HG02870 (cell line): ENCODE measurements around the gene RBM33.

ENCODE experiments used
- ATAC-seq: cut with Tn5 transposase; IDR thresholded peaks from one replicate; pipeline ENCODE4 v1.9.1; 2021; ENCODE audit warnings: mild to moderate bottlenecking, moderate library complexity; ENCODE audit not compliant: unreplicated experiment

Gene RBM33

DNA sequence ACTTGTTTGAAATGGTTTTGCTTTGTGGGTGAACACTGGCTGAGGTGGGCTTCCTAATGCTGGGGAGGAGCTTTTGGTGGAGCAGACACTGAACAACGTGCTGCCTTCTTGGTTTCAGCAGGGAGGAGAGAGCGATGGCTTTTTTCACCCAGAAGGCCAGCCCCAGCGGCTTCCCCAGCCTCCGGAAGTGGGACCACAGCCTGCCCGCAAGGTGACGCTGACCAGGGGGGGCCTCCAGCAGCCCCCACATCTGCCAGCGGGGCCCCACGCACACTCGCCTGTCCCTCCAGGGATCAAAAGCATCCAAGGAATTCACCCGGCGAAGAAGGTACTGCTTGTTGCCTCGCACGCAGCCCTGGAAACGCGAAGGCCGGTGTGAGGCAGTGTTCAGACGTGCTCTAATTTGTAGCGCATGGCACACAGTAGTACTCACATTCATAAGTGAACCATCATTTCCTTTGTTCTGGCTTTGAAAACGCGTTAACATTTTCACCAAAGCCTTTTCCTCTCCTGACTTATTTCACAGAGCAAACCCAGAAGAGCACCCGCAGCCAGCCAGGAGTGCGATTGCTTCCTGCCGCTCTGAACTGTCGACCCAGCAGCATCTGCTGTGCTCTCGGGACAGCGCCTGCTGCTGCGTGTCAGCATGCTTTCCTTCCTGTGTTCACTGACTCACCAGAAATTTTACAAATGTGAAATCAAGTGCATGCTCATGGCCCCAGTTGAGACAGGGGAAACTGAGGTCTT is 119.4 kb downstream of the RBM33 start:
- ATAC-seq: no peak

GRCh38 chr7:155764438-155764793 is 120.0 kb downstream of the RBM33 start:
- no peak for ATAC-seq

GRCh38 chr7:155765458-155765857 is 121.0 kb downstream of the RBM33 start:
- no peak for ATAC-seq

- ATAC-seq: no peak
These were observed 121.9 kb downstream of the RBM33 start for GRCh38 chr7:155766386-155766785.

GRCh38 chr7:155766966-155767916 is 122.8 kb downstream of the RBM33 start:
- ATAC-seq: no peak

DNA sequence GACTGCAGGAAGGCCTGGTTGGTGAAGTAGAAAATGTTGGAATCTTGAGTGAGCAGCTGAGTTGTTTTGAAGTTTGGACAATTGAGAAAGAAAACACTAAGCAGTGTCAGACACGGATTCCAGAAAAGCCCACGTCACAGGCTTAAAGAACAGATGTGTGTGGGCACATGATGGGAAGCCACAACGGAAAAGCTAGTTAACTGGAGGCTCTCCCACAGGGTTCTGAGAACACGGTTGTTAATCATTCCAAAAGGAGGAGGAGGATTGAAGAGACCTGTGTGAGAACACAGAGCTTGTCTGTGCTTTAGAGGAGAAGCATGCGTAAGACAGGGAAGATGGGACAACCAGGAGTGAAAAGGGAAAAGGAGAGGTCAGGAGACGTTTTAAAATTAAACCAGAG is 125.2 kb downstream of the RBM33 start:
- ATAC-seq: no peak

GRCh38 chr7:155770241-155770640 is 125.8 kb downstream of the RBM33 start:
- ATAC-seq: no peak

DNA sequence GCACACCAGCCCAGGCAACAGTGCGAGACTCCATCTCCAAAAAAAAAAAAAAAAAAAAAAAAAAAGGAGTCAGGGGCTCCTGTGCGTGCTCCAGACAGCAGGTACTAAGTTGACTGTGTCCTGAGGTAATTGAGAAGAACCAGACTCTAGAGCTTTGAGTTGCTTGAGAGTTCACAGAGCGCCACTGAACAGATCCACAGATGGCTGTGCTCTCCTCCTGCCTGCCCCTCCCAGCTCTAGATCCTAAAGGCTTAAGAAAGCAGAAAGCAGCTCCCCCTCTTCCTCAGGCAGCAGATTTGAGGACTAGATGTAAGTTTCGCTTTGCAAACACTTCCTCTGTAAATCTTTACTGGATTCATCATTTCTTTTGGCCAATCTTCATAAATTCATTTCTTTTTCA is 129.1 kb downstream of the RBM33 start:
- ATAC-seq: no peak

DNA sequence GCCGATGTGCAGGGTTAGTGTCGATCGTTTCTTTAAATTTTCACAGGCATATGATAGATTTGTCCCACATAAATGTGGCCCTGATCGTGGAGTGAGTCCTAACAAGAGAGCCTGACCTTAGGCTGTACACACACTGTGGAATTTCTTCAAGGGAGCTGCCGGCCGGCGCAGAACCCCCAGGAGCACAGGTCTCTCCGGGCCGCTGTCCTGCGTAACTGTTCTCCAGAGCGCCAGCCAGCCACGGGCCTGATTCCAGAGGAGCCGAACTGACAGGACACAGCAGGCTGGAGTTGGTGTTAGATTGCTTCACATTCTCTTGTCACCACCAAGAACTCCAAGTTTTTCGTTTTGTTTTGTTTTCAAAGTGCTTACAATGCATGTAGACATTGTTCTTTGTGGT is 130.5 kb downstream of the RBM33 start:
- no peak for ATAC-seq

DNA sequence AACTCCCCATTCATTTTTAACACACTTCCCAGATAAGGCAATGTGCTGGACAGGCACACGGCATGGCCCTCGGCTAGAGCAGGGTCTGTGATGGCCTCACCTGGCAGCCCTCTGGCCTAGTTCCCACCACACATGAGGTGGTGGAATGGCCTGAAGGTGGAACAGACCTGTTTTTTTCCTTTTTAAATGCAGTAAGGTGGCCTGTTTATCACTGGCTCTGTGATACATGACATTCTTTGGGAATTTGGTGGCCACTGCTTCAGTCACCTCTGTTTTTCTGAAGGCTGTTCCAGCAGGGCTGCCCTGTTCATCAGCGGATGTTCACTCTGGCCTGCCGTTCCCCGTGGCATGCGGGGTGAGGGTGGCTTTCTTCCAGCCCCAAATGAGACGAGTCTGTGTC is 131.2 kb downstream of the RBM33 start:
- no peak for ATAC-seq

- no peak for ATAC-seq
These were observed 132.1 kb downstream of the RBM33 start for GRCh38 chr7:155776606-155777005.

- no peak for ATAC-seq
These were observed 133.9 kb downstream of the RBM33 start for GRCh38 chr7:155778349-155778748.

DNA sequence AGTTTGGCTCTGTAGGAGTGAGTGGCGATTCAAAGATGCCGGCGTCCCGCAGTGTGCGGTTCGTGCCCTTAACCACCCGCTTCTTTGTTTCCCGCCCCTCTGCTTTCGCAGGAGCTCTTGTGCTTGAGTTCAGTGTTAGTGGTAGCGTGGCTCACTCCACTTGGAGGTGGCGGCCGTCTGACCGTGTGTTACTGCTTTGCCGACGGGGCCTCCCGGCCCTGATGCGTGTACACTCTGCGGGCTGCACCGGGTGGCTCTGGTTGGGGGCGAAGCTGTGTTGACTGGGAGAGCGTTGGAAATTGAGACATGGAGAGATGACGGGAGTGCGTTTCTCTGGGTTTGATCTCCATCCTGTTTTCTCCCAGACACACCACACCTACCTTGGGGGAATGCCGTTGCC is 136.4 kb downstream of the RBM33 start:
- ATAC-seq: no peak

DNA sequence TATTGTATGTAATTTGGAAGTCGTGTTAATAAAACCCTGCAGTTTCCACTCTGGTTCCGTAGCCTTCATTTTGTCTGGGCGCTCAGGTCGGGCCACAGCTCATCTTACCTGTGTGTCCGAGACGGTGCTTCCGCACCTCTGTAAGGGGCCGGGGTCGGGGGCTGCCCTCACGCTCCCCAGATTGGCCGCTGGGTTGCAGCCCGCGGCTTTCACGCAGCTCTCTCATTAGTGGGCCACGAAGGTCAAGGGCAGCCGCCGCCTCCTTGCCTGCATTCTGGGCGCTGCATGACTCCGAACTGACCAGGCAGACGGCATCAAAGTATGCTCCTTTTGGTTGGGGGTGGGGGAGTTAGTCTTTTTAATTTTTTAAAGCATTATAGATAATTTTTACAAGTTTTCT is 137.0 kb downstream of the RBM33 start:
- ATAC-seq: no peak

GRCh38 chr7:155782466-155782865 is 138.0 kb downstream of the RBM33 start:
- no peak for ATAC-seq

DNA sequence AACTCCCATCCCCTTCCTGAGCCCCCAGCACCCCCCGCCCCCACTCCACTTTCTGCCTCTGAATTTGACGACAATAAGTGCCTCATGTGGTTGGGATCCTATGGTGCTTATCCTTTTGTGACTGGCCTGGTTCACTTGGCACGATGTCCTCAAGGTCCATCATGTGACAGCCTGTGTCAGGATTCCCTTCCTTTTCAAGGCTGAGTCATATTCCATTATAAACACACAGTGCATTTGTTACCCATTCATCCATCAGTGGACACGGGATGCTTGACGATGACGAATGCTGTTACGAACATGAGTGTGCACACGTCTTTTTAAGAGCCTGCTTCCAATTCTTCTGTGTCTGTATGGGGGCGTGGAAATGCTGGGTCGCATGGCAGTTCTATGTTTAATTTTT is 141.1 kb downstream of the RBM33 start:
- ATAC-seq: no peak

DNA sequence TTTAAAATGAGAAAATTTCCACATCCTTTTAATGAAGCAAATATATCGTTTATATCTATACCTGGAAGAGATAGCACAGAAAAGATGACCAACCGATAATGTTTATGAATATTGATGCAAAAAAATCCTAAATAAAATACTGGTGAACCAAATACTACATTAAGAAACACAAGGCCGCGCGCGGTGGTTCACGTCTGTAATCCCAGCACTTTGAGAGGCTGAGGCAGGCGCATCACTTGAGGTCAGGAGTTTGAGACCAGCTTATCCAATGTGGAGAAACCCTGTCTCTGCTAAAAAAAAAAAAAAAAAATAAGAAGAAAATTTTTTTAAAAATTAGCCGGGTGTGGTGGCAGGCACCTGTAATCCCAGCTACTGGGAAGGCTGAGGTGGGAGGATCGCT is 142.0 kb downstream of the RBM33 start:
- ATAC-seq: no peak

GRCh38 chr7:155787171-155787851 is 142.8 kb downstream of the RBM33 start:
- no peak for ATAC-seq

- ATAC-seq: no peak
These were observed 144.1 kb downstream of the RBM33 start for GRCh38 chr7:155788616-155789000.

GRCh38 chr7:155789001-155789725 is 144.7 kb downstream of the RBM33 start:
- no peak for ATAC-seq

GRCh38 chr7:155790666-155791065 is 146.2 kb downstream of the RBM33 start:
- no peak for ATAC-seq
